ENCODE measurements around the gene SOX13. TPM values are rescaled to one million over a fixed set of nuclear protein-coding genes. Genes with fewer than 3 reads are reported as not detected.

Gene SOX13
- total RNA-seq, 4 donors from 2014 or later, result 15.7 to 139 (median 37.9) TPM

DNA sequence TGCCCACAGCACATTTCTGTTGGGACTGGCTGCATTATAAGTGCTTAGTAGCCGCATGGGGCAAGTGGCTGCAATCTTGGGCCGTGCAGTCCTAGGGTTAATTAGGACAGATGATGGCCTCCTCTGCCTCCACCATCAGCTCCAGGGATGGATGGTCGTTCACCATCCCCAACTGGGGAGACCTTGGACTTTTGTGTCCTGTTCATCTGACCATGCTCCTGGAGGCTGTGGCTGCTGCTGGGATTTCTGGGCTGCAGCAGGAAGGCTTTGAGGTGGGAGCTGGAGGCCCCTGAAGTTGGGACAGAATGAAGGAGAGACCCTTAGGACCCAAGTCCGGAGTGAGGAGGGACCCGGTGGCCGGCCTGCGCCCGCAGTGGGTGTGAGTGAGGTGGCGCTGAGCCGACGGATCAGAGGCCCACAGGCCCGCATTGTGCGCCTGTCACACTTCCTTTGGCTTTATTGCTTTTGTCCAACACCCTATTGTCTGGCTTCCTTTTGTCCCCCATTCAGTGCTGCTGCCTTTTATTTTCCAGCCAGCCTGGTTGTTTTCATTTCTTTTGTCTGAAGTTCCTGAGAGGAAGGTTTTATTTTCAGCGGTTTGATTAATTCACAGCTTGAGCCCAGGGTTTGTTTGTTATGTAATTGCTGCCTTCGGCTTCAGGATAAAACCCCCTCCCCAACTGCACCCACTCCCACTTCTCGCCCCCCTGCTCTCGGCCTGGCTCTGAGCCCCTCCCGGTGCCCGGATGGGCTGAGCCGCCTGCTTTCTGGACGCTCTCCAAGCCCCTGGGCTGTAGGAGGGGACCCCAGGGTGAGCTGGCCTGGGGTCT, 35.6 kb downstream of the SOX13 start:
- Histone ChIP-seq H3K36me3 (no peaks in the 10 kb centered on the region), H3K27me3 (no peaks in the 10 kb centered on the region), H3K4me3 (no peak overlapping the region), H3K27ac (peak overlapping the region; percentile 38 to 49), H3K4me1 (peaks cover 5 to 29% of the 10 kb centered on the region in 2 donors), H3K9me3 (no peaks in the 10 kb centered on the region)
- intact Hi-C loops (cut with DNase I; ENCODE audit: low total_unique reads), result no loop called here
- DNase-seq, result no peak
- no peak for TF ChIP-seq POLR2A (IDR thresholded peaks at IDR 0.05)
- TF ChIP-seq CTCF (IDR thresholded peaks at IDR 0.05), result no peak

GRCh38 chr1:204110894-204111633, 38.1 kb downstream of the SOX13 start:
- intact Hi-C loops (cut with DNase I; ENCODE audit: low total_unique reads), result no loop called here
- DNase-seq, result no peak
- H3K27ac ChIP-seq, result peak overlapping the region in 1 of 2 donors; percentile 30
- peaks cover 4 to 19% of the 10 kb centered on the region in 2 donors for H3K4me1 ChIP-seq
- H3K4me3 ChIP-seq, result no peak overlapping the region
- H3K36me3 ChIP-seq, result no peaks in the 10 kb centered on the region
- H3K9me3 ChIP-seq, result no peaks in the 10 kb centered on the region
- TF ChIP-seq CTCF (IDR thresholded peaks at IDR 0.05) (no peak), POLR2A (IDR thresholded peaks at IDR 0.05) (no peak)
- no peaks in the 10 kb centered on the region for H3K27me3 ChIP-seq

- intact Hi-C loops (cut with DNase I; ENCODE audit: low total_unique reads), result no loop called here
- H3K36me3 ChIP-seq, result no peaks in the 10 kb centered on the region
- DNase-seq, result no peak
- H3K4me3 ChIP-seq, result no peak overlapping the region
- peaks cover 4 to 13% of the 10 kb centered on the region in 2 donors for H3K4me1 ChIP-seq
- TF ChIP-seq POLR2A (IDR thresholded peaks at IDR 0.05), result no peak
- no peak for TF ChIP-seq CTCF (IDR thresholded peaks at IDR 0.05)
- H3K27me3 ChIP-seq, result no peaks in the 10 kb centered on the region
- H3K27ac ChIP-seq, result peak overlapping the region; percentile 49 to 73
- no peaks in the 10 kb centered on the region for H3K9me3 ChIP-seq
Observed at GRCh38 chr1:204112876-204113730, 40.2 kb downstream of the SOX13 start.

- H3K27me3 ChIP-seq, result no peaks in the 10 kb centered on the region
- H3K4me3 ChIP-seq, result no peak overlapping the region
- H3K27ac ChIP-seq, result peak overlapping the region in 1 of 2 donors; percentile 73
- H3K4me1 ChIP-seq, result peaks cover 0 to 6% of the 10 kb centered on the region in 2 donors
- DNase-seq, result no peak
- H3K9me3 ChIP-seq, result no peaks in the 10 kb centered on the region
- no peaks in the 10 kb centered on the region for H3K36me3 ChIP-seq
- intact Hi-C loops (cut with DNase I; ENCODE audit: low total_unique reads), result no loop called here
- TF ChIP-seq POLR2A (IDR thresholded peaks at IDR 0.05) (no peak), CTCF (IDR thresholded peaks at IDR 0.05) (no peak)
Observed at GRCh38 chr1:204113896-204114295, 41.0 kb downstream of the SOX13 start.

Measured in uterus (tissue), 4 donors.